ENCODE results near the gene NFASC. TPM values are rescaled to one million over a fixed set of nuclear protein-coding genes. Genes with fewer than 3 reads are reported as not detected.

The NFASC gene
- polyA plus RNA-seq, 3 donors: 0.08 TPM; not detected in 2

DNA sequence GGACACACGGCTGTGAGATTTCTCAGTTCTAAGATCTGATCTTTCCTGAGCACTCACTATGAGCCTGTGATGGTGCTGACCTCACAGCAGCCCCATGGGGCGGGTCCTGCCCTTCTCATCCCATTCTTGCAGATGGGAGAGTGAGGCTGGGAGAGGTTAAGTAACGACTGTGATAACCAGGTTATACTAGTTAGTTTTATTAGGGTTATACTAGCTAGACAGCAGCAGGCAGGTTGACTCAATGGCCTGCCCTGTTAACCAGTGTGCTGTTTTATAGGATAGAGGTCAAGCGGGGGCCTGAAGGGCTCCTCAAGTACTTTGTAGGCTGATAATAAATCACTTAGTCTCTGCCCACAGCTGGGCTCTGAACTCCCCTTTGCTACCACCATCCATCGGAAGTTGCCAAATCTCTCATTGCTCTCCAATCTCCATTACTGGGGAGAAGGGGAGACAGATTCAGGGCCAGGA, 177.1 kb downstream of the NFASC start:
- Histone ChIP-seq H3K4me2 (replicated peaks; ENCODE audit: extremely low read depth, low read length, poor library complexity, severe bottlenecking) (no peak overlapping the region), H3K27ac (ENCODE audit: low read depth in 1 of 2, low read length in 2 of 2) (no peak overlapping the region), H3K27me3 (ENCODE audit: control insufficient read depth in 2 of 2, insufficient read depth in 2 of 2, low read length in 2 of 2) (peaks cover 14 to 39% of the 10 kb centered on the region in 2 donors), H3K9ac (ENCODE audit: insufficient read depth, low read length, poor library complexity, severe bottlenecking) (no peak overlapping the region), H3K4me3 (replicated peaks in 1 of 3; ENCODE audit: low read depth in 2 of 3, low read length in 3 of 3) (no peak overlapping the region), H3K9me3 (replicated peaks in 1 of 2; ENCODE audit: control insufficient read depth in 1 of 2, insufficient read depth in 1 of 2, low read length in 2 of 2) (peaks cover 0 to 11% of the 10 kb centered on the region in 2 donors), H3K4me1 (ENCODE audit: control insufficient read depth in 1 of 2, insufficient read depth in 2 of 2, low read length in 2 of 2) (no peaks in the 10 kb centered on the region), H4K20me1 (ENCODE audit: insufficient read depth, low read length) (no peaks in the 10 kb centered on the region), H2AFZ (ENCODE audit: insufficient read depth, low read depth, low read length, poor library complexity, severe bottlenecking) (no peak overlapping the region), H3K79me2 (ENCODE audit: insufficient read depth, low read length) (no peaks in the 10 kb centered on the region), H3K36me3 (replicated peaks in 1 of 2; ENCODE audit: control insufficient read depth in 1 of 2, insufficient read depth in 2 of 2, low read length in 2 of 2) (no peaks in the 10 kb centered on the region)
- no CpG with 5 or more reads among the region's 5 CpGs for WGBS (ENCODE audit: insufficient coverage)
- DNase-seq: no peak
- H3K36me3 Mint-ChIP-seq: no peaks in the 10 kb centered on the region
- no peaks in the 10 kb centered on the region for H3K9me3 Mint-ChIP-seq
- H3K4me1 Mint-ChIP-seq: no peaks in the 10 kb centered on the region
- H3K27ac Mint-ChIP-seq: no peak overlapping the region
- intact Hi-C loops (cut with micrococcal nuclease): no loop called here
- H3K4me3 Mint-ChIP-seq: no peak overlapping the region
- TF ChIP-seq, protein P1, sequence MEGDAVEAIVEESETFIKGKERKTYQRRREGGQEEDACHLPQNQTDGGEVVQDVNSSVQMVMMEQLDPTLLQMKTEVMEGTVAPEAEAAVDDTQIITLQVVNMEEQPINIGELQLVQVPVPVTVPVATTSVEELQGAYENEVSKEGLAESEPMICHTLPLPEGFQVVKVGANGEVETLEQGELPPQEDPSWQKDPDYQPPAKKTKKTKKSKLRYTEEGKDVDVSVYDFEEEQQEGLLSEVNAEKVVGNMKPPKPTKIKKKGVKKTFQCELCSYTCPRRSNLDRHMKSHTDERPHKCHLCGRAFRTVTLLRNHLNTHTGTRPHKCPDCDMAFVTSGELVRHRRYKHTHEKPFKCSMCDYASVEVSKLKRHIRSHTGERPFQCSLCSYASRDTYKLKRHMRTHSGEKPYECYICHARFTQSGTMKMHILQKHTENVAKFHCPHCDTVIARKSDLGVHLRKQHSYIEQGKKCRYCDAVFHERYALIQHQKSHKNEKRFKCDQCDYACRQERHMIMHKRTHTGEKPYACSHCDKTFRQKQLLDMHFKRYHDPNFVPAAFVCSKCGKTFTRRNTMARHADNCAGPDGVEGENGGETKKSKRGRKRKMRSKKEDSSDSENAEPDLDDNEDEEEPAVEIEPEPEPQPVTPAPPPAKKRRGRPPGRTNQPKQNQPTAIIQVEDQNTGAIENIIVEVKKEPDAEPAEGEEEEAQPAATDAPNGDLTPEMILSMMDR (IDR thresholded peaks at IDR 0.05): no peak
- H3K27me3 Mint-ChIP-seq (ENCODE audit: low read depth in 3 of 3): peaks cover 39 to 46% (median 40%) of the 10 kb centered on the region in 3 donors

DNA sequence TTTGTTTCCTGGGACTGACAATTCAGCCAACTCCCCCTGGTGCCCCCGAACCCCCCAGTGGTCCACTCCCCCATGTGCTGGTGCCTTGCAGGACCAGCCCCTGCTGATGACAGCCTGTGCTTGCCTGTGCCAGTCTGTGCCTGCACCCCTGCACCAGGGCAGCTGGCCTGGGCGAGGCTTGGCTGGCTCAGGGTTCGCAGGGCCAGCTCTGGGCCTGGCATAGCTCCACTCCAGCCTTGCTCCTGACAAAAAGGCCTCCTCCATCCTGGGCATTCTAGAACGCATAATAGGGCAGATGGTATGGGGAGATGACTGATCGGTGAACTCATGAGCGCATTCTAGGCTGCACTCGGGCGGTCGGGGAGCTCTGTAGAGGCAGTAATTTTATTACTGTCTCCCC, 177.7 kb downstream of the NFASC start:
- no peaks in the 10 kb centered on the region for H3K4me1 Mint-ChIP-seq
- H3K4me1 ChIP-seq (ENCODE audit: control insufficient read depth in 1 of 2, insufficient read depth in 2 of 2, low read length in 2 of 2): no peaks in the 10 kb centered on the region
- DNase-seq: no peak
- H3K27ac Mint-ChIP-seq: no peak overlapping the region
- H3K27me3 ChIP-seq (ENCODE audit: control insufficient read depth in 2 of 2, insufficient read depth in 2 of 2, low read length in 2 of 2): peaks cover 11 to 35% of the 10 kb centered on the region in 2 donors
- no peaks in the 10 kb centered on the region for H3K9me3 Mint-ChIP-seq
- H3K27me3 Mint-ChIP-seq (ENCODE audit: low read depth in 3 of 3): peaks cover 39 to 41% (median 39%) of the 10 kb centered on the region in 3 donors
- no peak overlapping the region for H3K27ac ChIP-seq (ENCODE audit: low read depth in 1 of 2, low read length in 2 of 2)
- H3K4me3 Mint-ChIP-seq: no peak overlapping the region
- H3K4me3 ChIP-seq (replicated peaks in 1 of 3; ENCODE audit: low read depth in 2 of 3, low read length in 3 of 3): no peak overlapping the region
- peaks cover 0 to 11% of the 10 kb centered on the region in 2 donors for H3K9me3 ChIP-seq (replicated peaks in 1 of 2; ENCODE audit: control insufficient read depth in 1 of 2, insufficient read depth in 1 of 2, low read length in 2 of 2)
- TF ChIP-seq, protein P1 (IDR thresholded peaks at IDR 0.05): no peak
- H3K9ac ChIP-seq (ENCODE audit: insufficient read depth, low read length, poor library complexity, severe bottlenecking): no peak overlapping the region
- intact Hi-C loops (cut with micrococcal nuclease): no loop called here
- no peaks in the 10 kb centered on the region for H4K20me1 ChIP-seq (ENCODE audit: insufficient read depth, low read length)
- H3K36me3 ChIP-seq (replicated peaks in 1 of 2; ENCODE audit: control insufficient read depth in 1 of 2, insufficient read depth in 2 of 2, low read length in 2 of 2): no peaks in the 10 kb centered on the region
- no peak overlapping the region for H3K4me2 ChIP-seq (replicated peaks; ENCODE audit: extremely low read depth, low read length, poor library complexity, severe bottlenecking)
- no peaks in the 10 kb centered on the region for H3K36me3 Mint-ChIP-seq
- no peak overlapping the region for H2AFZ ChIP-seq (ENCODE audit: insufficient read depth, low read depth, low read length, poor library complexity, severe bottlenecking)
- WGBS (ENCODE audit: insufficient coverage): 98% methylated on average over 8 of the region's 9 CpGs
- no peaks in the 10 kb centered on the region for H3K79me2 ChIP-seq (ENCODE audit: insufficient read depth, low read length)

Data from CD14-positive monocyte (primary cell).